WTC11 (cell line): Measurements from ENCODE around the gene SHISA9.

Experiments
- ATF1 ChIP-seq: sonication (generic); formaldehyde crosslinking; IDR thresholded peaks from 2 replicates; pipeline ENCODE4 v1.8.1; 2023; ENCODE audit warnings: mild to moderate bottlenecking, moderate library complexity, missing genetic modification reagents
- CTCF ChIP-seq: fragments of 200-600 bp; IDR thresholded peaks from 2 replicates; pipeline ENCODE4 v1.8.0; 2022; ENCODE audit warnings: antibody characterized with exemption
- SP1 ChIP-seq: sonication (generic); formaldehyde crosslinking; conservative IDR thresholded peaks from 2 replicates; pipeline ENCODE4 v1.8.1; 2022; ENCODE audit warnings: missing genetic modification reagents
- USF1 ChIP-seq: sonication (generic); formaldehyde crosslinking; IDR thresholded peaks from 2 replicates; pipeline ENCODE4 v1.8.0; 2022; ENCODE audit warnings: mild to moderate bottlenecking, missing genetic modification reagents
- ZNF416 ChIP-seq: fragments of 250-450 bp; sonication (Bioruptor Pico); IDR thresholded peaks from 2 replicates; pipeline ENCODE4 v1.9.0; 2021; ENCODE audit warnings: mild to moderate bottlenecking, inconsistent platforms
- TF ChIP-seq, protein P1 (sequence below): sonication (generic); formaldehyde crosslinking; IDR thresholded peaks from 2 replicates; pipeline ENCODE4 v1.8.1; 2022; ENCODE audit warnings: missing genetic modification reagents, borderline replicate concordance
- TF ChIP-seq, protein P2 (sequence below): sonication (generic); formaldehyde crosslinking; IDR thresholded peaks from 2 replicates; pipeline ENCODE4 v1.8.1; 2022; ENCODE audit warnings: mild to moderate bottlenecking, missing genetic modification reagents, moderate library complexity, borderline replicate concordance
- TF ChIP-seq, protein P3 (sequence below): sonication (generic); formaldehyde crosslinking; IDR thresholded peaks from 2 replicates; pipeline ENCODE4 v1.8.1; 2023; ENCODE audit warnings: mild to moderate bottlenecking, missing genetic modification reagents, moderate library complexity

- TF ChIP-seq ZNF416 (CRISPR knock-in tag): no peak
- no peak for TF ChIP-seq CTCF
- no peak for TF ChIP-seq ATF1
- TF ChIP-seq, protein P1, sequence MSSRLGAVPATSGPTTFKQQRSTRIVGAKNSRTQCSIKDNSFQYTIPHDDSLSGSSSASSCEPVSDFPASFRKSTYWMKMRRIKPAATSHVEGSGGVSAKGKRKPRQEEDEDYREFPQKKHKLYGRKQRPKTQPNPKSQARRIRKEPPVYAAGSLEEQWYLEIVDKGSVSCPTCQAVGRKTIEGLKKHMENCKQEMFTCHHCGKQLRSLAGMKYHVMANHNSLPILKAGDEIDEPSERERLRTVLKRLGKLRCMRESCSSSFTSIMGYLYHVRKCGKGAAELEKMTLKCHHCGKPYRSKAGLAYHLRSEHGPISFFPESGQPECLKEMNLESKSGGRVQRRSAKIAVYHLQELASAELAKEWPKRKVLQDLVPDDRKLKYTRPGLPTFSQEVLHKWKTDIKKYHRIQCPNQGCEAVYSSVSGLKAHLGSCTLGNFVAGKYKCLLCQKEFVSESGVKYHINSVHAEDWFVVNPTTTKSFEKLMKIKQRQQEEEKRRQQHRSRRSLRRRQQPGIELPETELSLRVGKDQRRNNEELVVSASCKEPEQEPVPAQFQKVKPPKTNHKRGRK (CRISPR knock-in tag): no peak
- TF ChIP-seq, protein P2, sequence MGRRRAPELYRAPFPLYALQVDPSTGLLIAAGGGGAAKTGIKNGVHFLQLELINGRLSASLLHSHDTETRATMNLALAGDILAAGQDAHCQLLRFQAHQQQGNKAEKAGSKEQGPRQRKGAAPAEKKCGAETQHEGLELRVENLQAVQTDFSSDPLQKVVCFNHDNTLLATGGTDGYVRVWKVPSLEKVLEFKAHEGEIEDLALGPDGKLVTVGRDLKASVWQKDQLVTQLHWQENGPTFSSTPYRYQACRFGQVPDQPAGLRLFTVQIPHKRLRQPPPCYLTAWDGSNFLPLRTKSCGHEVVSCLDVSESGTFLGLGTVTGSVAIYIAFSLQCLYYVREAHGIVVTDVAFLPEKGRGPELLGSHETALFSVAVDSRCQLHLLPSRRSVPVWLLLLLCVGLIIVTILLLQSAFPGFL (CRISPR knock-in tag): no peak
- TF ChIP-seq SP1 (CRISPR knock-in tag): no peak
- TF ChIP-seq, protein P3, sequence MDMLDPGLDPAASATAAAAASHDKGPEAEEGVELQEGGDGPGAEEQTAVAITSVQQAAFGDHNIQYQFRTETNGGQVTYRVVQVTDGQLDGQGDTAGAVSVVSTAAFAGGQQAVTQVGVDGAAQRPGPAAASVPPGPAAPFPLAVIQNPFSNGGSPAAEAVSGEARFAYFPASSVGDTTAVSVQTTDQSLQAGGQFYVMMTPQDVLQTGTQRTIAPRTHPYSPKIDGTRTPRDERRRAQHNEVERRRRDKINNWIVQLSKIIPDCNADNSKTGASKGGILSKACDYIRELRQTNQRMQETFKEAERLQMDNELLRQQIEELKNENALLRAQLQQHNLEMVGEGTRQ (CRISPR knock-in tag): no peak
- no peak for TF ChIP-seq USF1
Observed at GRCh38 chr16:13157082-13157481, 255.7 kb downstream of the SHISA9 start.
